SKM-1 (cell line): ENCODE measurements around the gene CRYAA.
"Not testable (repeated sequence)": the region's sequence is repeated elsewhere in the genome, so short reads cannot be mapped to it uniquely, and the experiment has no call there.

Experiments used
- DNase-seq: peaks from one replicate; lab custom pipeline; 2025; ENCODE audit not compliant: unreplicated experiment; lab: John Stamatoyannopoulos, UW

The CRYAA gene

GRCh38 chr21:43177043-43177906, 8.5 kb downstream of the CRYAA start:
- DNase-seq, result not testable (repeated sequence)

- not testable (repeated sequence) for DNase-seq
Measured at GRCh38 chr21:43178175-43178826, 9.5 kb downstream of the CRYAA start.

GRCh38 chr21:43181033-43181432, 12.2 kb downstream of the CRYAA start:
- DNase-seq, result not testable (repeated sequence)

- DNase-seq, result not testable (repeated sequence)
Measured at GRCh38 chr21:43187268-43187667, 18.5 kb downstream of the CRYAA start.

- no peak for DNase-seq
Measured at GRCh38 chr21:43187715-43188114, 18.9 kb downstream of the CRYAA start.

GRCh38 chr21:43188181-43188580, 19.4 kb downstream of the CRYAA start:
- DNase-seq, result no peak

- no peak for DNase-seq
Measured at GRCh38 chr21:43188592-43189210, 19.9 kb downstream of the CRYAA start.

- no peak for DNase-seq
Measured at GRCh38 chr21:43189936-43190335, 21.1 kb downstream of the CRYAA start.

GRCh38 chr21:43190544-43190943, 21.7 kb downstream of the CRYAA start:
- DNase-seq, result no peak

GRCh38 chr21:43190951-43191350, 22.1 kb downstream of the CRYAA start:
- no peak for DNase-seq

- DNase-seq, result no peak
Measured at GRCh38 chr21:43191521-43191920, 22.7 kb downstream of the CRYAA start.

- DNase-seq, result no peak
Measured at GRCh38 chr21:43191971-43192370, 23.2 kb downstream of the CRYAA start.

- no peak for DNase-seq
Measured at GRCh38 chr21:43192501-43193081, 23.8 kb downstream of the CRYAA start.

GRCh38 chr21:43193088-43193650, 24.4 kb downstream of the CRYAA start:
- DNase-seq, result no peak

GRCh38 chr21:43193651-43194302, 25.0 kb downstream of the CRYAA start:
- DNase-seq, result no peak

- no peak for DNase-seq
Measured at GRCh38 chr21:43194303-43195120, 25.7 kb downstream of the CRYAA start.

- no peak for DNase-seq
Measured at GRCh38 chr21:43195121-43196021, 26.6 kb downstream of the CRYAA start.

GRCh38 chr21:43196826-43197225, 28.0 kb downstream of the CRYAA start:
- DNase-seq, result no peak

- no peak for DNase-seq
Measured at GRCh38 chr21:43198376-43198775, 29.6 kb downstream of the CRYAA start.
